Fibroblast of the aortic adventitia (primary cell): ENCODE measurements around the gene ZSCAN30. TPM values are rescaled to one million over a fixed set of nuclear protein-coding genes. Genes with fewer than 3 reads are reported as not detected.
"Not testable (repeated sequence)": the region's sequence is repeated elsewhere in the genome, so short reads cannot be mapped to it uniquely, and the experiment has no call there.

Experiments
- DNase-seq: peaks from one replicate; pipeline ENCODE4 v3.0.0-alpha.2; 2010; ENCODE audit warnings: low read depth
- H3K4me3 ChIP-seq: 2 replicates; pipeline ENCODE4 v1.5.1; 2011; ENCODE audit warnings: low read depth, mild to moderate bottlenecking, control low read depth, low read length, moderate library complexity
- CTCF ChIP-seq: IDR thresholded peaks from 2 replicates; pipeline ENCODE4 v1.5.1; 2011; ENCODE audit warnings: mild to moderate bottlenecking, low read length, control low read depth, inconsistent platforms; ENCODE audit not compliant: insufficient read depth
- total RNA-seq: library from RNA; depleted of rRNA; stranded (reverse); fragments of >200 nt; gene quantifications from 2 replicates; pipeline ENCODE4 v1.2.3, GENCODE V29; 2012; ENCODE audit warnings: low replicate concordance

Gene ZSCAN30
- total RNA-seq, 1 donor, result 22.6 TPM

GRCh38 chr18:35227254-35227653, 62.8 kb downstream of the ZSCAN30 start:
- DNase-seq, result no peak
- no peak overlapping the region for H3K4me3 ChIP-seq
- no peak for TF ChIP-seq CTCF

- no peak for TF ChIP-seq CTCF
- H3K4me3 ChIP-seq, result no peak overlapping the region
- DNase-seq, result no peak
These were observed 66.2 kb downstream of the ZSCAN30 start for GRCh38 chr18:35223797-35224196.

GRCh38 chr18:35220424-35220823, 69.6 kb downstream of the ZSCAN30 start:
- no peak for DNase-seq
- no peak overlapping the region for H3K4me3 ChIP-seq
- TF ChIP-seq CTCF, result no peak

- peak; percentile 13 for DNase-seq
- not testable (repeated sequence) for H3K4me3 ChIP-seq
These were observed 70.7 kb downstream of the ZSCAN30 start for GRCh38 chr18:35219331-35219730.

- DNase-seq, H3K4me3 ChIP-seq: not testable (repeated sequence)
These were observed 73.4 kb downstream of the ZSCAN30 start for GRCh38 chr18:35216611-35217010.

- no peak for DNase-seq
- no peak for TF ChIP-seq CTCF
- no peak overlapping the region for H3K4me3 ChIP-seq
These were observed 75.0 kb downstream of the ZSCAN30 start for GRCh38 chr18:35215026-35215425.

GRCh38 chr18:35205746-35206458, 84.1 kb downstream of the ZSCAN30 start:
- not testable (repeated sequence) for DNase-seq, H3K4me3 ChIP-seq

GRCh38 chr18:35205199-35205712, 84.8 kb downstream of the ZSCAN30 start:
- H3K4me3 ChIP-seq, result no peak overlapping the region
- no peak for TF ChIP-seq CTCF
- DNase-seq, result no peak
